ENCODE results near the gene MCM6. TPM values are rescaled to one million over a fixed set of nuclear protein-coding genes. Genes with fewer than 3 reads are reported as not detected.

Gene MCM6
- total RNA-seq, 1 experiment from 2014 or later: 101 TPM

GRCh38 chr2:135905679-135906078 lies 29.4 kb upstream of the MCM6 start:
- no peak for TF ChIP-seq EZH2 (IDR thresholded peaks at IDR 0.05; ENCODE audit: borderline replicate concordance, low read depth, low read length, poor library complexity, severe bottlenecking)
- no peak for TF ChIP-seq CTCF (conservative IDR thresholded peaks at IDR 0.05; ENCODE audit: low read depth, low read length)
- Histone ChIP-seq H3K36me3 (ENCODE audit: insufficient read depth, low read length, poor library complexity, severe bottlenecking) (peaks cover 4% of the 10 kb centered on the region), H3K27ac (ENCODE audit: low read depth, low read length, poor library complexity, severe bottlenecking) (no peak overlapping the region), H3K27me3 (replicated peaks; ENCODE audit: insufficient read depth, low read depth, low read length, poor library complexity) (no peaks in the 10 kb centered on the region), H3K4me1 (ENCODE audit: insufficient read depth, low read length, poor library complexity, severe bottlenecking) (peaks cover 2% of the 10 kb centered on the region), H3K4me3 (ENCODE audit: low read depth, low read length, poor library complexity, severe bottlenecking) (no peak overlapping the region), H3K9me3 (ENCODE audit: low read depth, low read length, poor library complexity, severe bottlenecking) (no peaks in the 10 kb centered on the region)
- intact Hi-C loops (cut with micrococcal nuclease; ENCODE audit: unreplicated experiment): no loop called here
- ChIA-PET POLR2A (ENCODE audit: low non-redundant PET) (no interaction called here), CTCF (no interaction called here)
- no TSS peak for BruUV-seq (replicated peaks)
- no peak for DNase-seq (ENCODE audit: low spot score)

GRCh38 chr2:135904341-135904989 lies 28.2 kb upstream of the MCM6 start:
- no peak overlapping the region for H3K27ac ChIP-seq (ENCODE audit: low read depth, low read length, poor library complexity, severe bottlenecking)
- no peaks in the 10 kb centered on the region for H3K9me3 ChIP-seq (ENCODE audit: low read depth, low read length, poor library complexity, severe bottlenecking)
- H3K27me3 ChIP-seq (replicated peaks; ENCODE audit: insufficient read depth, low read depth, low read length, poor library complexity): no peaks in the 10 kb centered on the region
- intact Hi-C loops (cut with micrococcal nuclease; ENCODE audit: unreplicated experiment): no loop called here
- peaks cover 2% of the 10 kb centered on the region for H3K4me1 ChIP-seq (ENCODE audit: insufficient read depth, low read length, poor library complexity, severe bottlenecking)
- ChIA-PET CTCF (interaction anchor here (1.0 kb wide), 1 partner anchor 9 kb away, joined by 4 read pairs; no protein-coding TSS in a partner anchor), POLR2A (ENCODE audit: low non-redundant PET) (no interaction called here)
- peaks cover 4% of the 10 kb centered on the region for H3K36me3 ChIP-seq (ENCODE audit: insufficient read depth, low read length, poor library complexity, severe bottlenecking)
- no TSS peak for BruUV-seq (replicated peaks)
- DNase-seq (ENCODE audit: low spot score): no peak
- H3K4me3 ChIP-seq (ENCODE audit: low read depth, low read length, poor library complexity, severe bottlenecking): no peak overlapping the region
- no peak for TF ChIP-seq CTCF (conservative IDR thresholded peaks at IDR 0.05; ENCODE audit: low read depth, low read length)
- no peak for TF ChIP-seq EZH2 (IDR thresholded peaks at IDR 0.05; ENCODE audit: borderline replicate concordance, low read depth, low read length, poor library complexity, severe bottlenecking)

GRCh38 chr2:135903650-135904049 lies 27.4 kb upstream of the MCM6 start:
- intact Hi-C loops (cut with micrococcal nuclease; ENCODE audit: unreplicated experiment): no loop called here
- no peaks in the 10 kb centered on the region for H3K9me3 ChIP-seq (ENCODE audit: low read depth, low read length, poor library complexity, severe bottlenecking)
- H3K27ac ChIP-seq (ENCODE audit: low read depth, low read length, poor library complexity, severe bottlenecking): no peak overlapping the region
- H3K27me3 ChIP-seq (replicated peaks; ENCODE audit: insufficient read depth, low read depth, low read length, poor library complexity): no peaks in the 10 kb centered on the region
- no peak overlapping the region for H3K4me3 ChIP-seq (ENCODE audit: low read depth, low read length, poor library complexity, severe bottlenecking)
- no TSS peak for BruUV-seq (replicated peaks)
- CTCF ChIA-PET: no interaction called here
- no peak for TF ChIP-seq CTCF (conservative IDR thresholded peaks at IDR 0.05; ENCODE audit: low read depth, low read length)
- TF ChIP-seq EZH2 (IDR thresholded peaks at IDR 0.05; ENCODE audit: borderline replicate concordance, low read depth, low read length, poor library complexity, severe bottlenecking): no peak
- peaks cover 2% of the 10 kb centered on the region for H3K4me1 ChIP-seq (ENCODE audit: insufficient read depth, low read length, poor library complexity, severe bottlenecking)
- POLR2A ChIA-PET (ENCODE audit: low non-redundant PET): no interaction called here
- no peak for DNase-seq (ENCODE audit: low spot score)
- peaks cover 4% of the 10 kb centered on the region for H3K36me3 ChIP-seq (ENCODE audit: insufficient read depth, low read length, poor library complexity, severe bottlenecking)

Measured in A673 (cell line).